RWPE1 (cell line): ENCODE data around the gene SRD5A2.

ENCODE experiments used
- CTCF ChIA-PET: fragments of 350-600 bp; sonication (Branson Sonifier 250); formaldehyde crosslinking; extraction: SDS; loops from one replicate; lab custom pipeline; 2021; lab: Yijun Ruan, JAX
- POLR2A ChIA-PET: fragments of 400-600 bp; formaldehyde crosslinking; extraction: SDS; loops from one replicate; lab custom pipeline; 2020; ENCODE audit warnings: antibody characterized with exemption; ENCODE audit not compliant: low non-redundant PET; lab: Yijun Ruan, JAX
- DNase-seq: peaks from one replicate; pipeline ENCODE4 v3.0.0; 2012; ENCODE audit warnings: low spot score
- H3K27ac ChIP-seq: fragments of 450-650 bp; 2 replicates; pipeline ENCODE4 v1.5.1; 2017
- TF ChIP-seq, protein P1 (sequence below): fragments of 450-650 bp; conservative IDR thresholded peaks from 2 replicates; pipeline ENCODE4 v1.5.1; 2017; ENCODE audit warnings: low read depth, mild to moderate bottlenecking

Gene SRD5A2

DNA sequence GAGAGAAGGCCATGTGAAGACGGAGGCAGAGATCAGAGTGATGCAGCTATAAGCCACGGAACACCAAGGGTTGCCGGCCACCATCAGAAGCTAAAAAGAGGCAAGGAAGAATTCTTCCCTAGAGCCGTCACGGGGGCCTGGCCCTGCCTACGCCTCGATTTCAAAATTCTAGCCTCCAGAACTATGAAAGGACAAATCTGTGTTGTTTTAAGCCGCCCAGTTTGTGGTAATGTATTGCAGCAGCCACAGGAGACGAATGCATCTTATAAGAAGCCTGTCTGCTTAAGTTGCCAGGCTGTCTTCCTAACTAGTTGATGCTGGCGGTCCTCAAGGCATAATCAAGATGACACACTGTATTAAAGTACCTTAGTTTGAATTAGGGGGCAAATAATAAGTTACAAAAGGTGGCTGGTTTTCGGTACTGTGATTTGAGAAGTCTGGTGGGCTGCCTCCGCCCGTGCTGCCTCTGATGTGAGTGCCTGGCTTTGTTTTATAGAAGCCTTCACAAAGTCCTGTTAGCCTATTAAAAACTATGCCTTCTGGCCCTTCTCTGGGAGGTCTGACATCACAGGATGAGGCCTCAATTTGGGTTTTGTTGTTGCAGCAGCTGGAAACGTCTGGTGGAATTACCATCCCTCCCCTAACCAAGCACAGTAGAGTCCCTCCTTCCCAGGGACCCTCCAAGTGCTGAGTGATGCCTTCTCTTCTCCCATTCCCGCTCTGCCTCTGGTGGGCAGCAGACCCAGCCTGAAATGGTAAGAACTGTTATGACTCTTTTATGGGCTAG is 53.6 kb downstream of the SRD5A2 start:
- POLR2A ChIA-PET: no interaction called here

DNA sequence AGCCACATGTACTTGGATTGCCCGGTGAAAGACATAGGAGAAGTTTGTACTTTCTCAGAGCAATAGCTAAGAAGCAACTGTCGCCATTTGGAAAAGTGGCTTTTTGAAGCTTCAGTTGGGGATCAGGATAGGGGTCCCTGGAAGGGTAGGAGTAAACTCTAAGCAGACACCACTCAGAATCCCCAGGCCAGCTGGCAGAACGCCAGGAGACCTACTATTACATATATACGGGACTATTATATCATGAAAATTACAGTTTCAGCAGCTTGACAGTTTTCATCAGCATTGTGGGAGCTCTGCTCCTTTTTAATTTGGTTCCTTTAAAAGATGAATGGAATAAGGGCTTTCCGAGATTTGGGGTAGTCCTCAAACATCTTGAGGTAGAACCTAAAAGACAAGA is 54.9 kb downstream of the SRD5A2 start:
- no peak overlapping the region for H3K27ac ChIP-seq
- ChIA-PET CTCF (interaction anchor here (0.7 kb wide), 2 partner anchors 13 to 452 kb away, joined by 3 to 4 read pairs; no protein-coding TSS in a partner anchor), POLR2A (no interaction called here)
- TF ChIP-seq, protein P1, sequence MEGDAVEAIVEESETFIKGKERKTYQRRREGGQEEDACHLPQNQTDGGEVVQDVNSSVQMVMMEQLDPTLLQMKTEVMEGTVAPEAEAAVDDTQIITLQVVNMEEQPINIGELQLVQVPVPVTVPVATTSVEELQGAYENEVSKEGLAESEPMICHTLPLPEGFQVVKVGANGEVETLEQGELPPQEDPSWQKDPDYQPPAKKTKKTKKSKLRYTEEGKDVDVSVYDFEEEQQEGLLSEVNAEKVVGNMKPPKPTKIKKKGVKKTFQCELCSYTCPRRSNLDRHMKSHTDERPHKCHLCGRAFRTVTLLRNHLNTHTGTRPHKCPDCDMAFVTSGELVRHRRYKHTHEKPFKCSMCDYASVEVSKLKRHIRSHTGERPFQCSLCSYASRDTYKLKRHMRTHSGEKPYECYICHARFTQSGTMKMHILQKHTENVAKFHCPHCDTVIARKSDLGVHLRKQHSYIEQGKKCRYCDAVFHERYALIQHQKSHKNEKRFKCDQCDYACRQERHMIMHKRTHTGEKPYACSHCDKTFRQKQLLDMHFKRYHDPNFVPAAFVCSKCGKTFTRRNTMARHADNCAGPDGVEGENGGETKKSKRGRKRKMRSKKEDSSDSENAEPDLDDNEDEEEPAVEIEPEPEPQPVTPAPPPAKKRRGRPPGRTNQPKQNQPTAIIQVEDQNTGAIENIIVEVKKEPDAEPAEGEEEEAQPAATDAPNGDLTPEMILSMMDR: no peak
- no peak for DNase-seq

More for the DNA sequence above, 53.6 kb downstream of the SRD5A2 start:
- no peak for DNase-seq
- TF ChIP-seq, protein P1: no peak
- CTCF ChIA-PET: no interaction called here
- no peak overlapping the region for H3K27ac ChIP-seq

DNA sequence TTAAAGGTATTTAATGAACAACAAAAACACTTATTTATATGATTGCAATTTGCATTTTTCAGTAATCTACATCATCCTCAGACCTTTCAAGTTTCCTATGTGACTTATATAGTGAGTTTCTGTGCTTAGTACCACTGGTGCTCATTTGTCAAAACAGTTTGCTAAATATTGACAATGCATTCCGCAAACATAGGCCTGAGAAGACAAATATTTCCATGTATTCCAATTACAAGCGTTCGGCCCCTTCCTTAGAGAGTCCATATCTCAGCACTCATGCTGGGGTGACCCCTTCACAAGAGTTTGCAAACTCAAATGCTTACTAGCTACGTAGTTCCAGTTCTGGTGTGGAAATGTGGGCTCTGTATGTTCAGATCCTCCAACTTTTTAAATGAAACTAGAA is 56.1 kb downstream of the SRD5A2 start:
- H3K27ac ChIP-seq: no peak overlapping the region
- CTCF ChIA-PET: no interaction called here
- DNase-seq: no peak
- POLR2A ChIA-PET: no interaction called here
- TF ChIP-seq, protein P1: no peak

DNA sequence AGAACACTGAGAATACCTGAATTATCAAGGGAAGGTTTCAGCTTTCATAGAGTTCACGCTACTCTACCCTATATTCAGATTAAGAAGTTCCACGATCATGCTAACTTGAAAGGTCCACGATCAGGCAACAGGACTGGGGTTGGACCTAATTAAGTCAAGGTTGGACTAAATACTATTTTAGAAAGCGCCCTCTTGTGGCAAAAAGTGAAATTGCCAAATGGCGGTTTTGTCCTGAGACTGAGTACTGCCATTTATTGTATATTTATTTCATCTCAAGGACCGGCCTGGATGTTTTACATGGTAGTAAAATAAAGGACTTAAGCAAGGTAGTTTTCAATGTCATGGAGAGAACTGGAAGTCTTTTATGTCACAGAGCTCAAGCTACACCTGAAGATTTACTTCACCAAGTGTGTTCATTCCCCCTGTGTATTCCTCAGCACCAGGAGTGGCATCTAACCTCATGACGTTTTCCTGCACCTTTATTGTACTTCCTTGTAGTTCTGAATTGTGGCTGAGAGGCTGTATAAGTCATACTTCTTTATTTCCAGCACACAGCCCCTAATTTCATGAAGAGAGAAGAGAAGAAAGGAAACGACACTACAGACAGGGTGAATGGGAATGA is 56.8 kb downstream of the SRD5A2 start:
- H3K27ac ChIP-seq: no peak overlapping the region
- ChIA-PET CTCF (interaction anchor here (0.6 to 0.8 kb wide), 2 partner anchors 19 to 20 kb away, joined by 3 to 4 read pairs; no protein-coding TSS in a partner anchor), POLR2A (no interaction called here)
- TF ChIP-seq, protein P1: peak; percentile 79
- peak; percentile 40 for DNase-seq

- DNase-seq: no peak
These were observed 58.0 kb downstream of the SRD5A2 start for GRCh38 chr2:31522786-31523185.

More at GRCh38 chr2:31522786-31523185, 58.0 kb downstream of the SRD5A2 start:
- H3K27ac ChIP-seq: no peak overlapping the region
- ChIA-PET POLR2A (no interaction called here), CTCF (interaction anchor here (0.6 to 0.7 kb wide), 3 partner anchors 222 to 811 kb away, joined by 3 to 4 read pairs (median 3); no protein-coding TSS in a partner anchor)
- TF ChIP-seq, protein P1: no peak
